Fibroblast of pulmonary artery (primary cell): ENCODE results near the gene AGFG1.

ENCODE experiments used
- DNase-seq: peaks from one replicate; pipeline ENCODE4 v3.0.0-alpha.2; 2010; ENCODE audit warnings: low read depth
- H3K4me3 ChIP-seq: replicated peaks from 2 replicates; pipeline ENCODE4 v1.5.1; 2011; ENCODE audit warnings: low read depth, mild to moderate bottlenecking, control low read depth, low read length, moderate library complexity
- CTCF ChIP-seq: IDR thresholded peaks from 2 replicates; pipeline ENCODE4 v1.5.1; 2011; ENCODE audit warnings: mild to moderate bottlenecking, control low read depth, low read length, inconsistent platforms; ENCODE audit errors: missing control alignments

Gene AGFG1

DNA sequence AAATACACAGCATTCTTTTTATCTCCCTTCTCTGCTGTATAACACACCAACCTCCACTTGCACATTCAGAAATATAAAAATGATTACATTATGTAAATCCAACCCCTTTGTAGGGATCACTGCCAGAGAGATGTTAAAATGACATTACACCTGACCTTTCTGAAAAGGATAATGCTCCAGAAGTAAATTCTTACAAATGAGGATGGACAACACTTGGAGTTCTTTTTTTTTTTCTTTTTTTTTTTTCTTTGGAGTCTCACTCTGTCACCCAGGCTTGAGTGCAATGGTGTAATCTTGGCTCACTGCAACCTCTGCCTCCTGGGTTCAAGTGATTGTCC, 20.3 kb upstream of the AGFG1 start:
- H3K4me3 ChIP-seq = no peak overlapping the region
- no peak for DNase-seq
- TF ChIP-seq CTCF = no peak

- no peak for TF ChIP-seq CTCF
- no peak for DNase-seq
- H3K4me3 ChIP-seq = no peak overlapping the region
These were observed 18.1 kb upstream of the AGFG1 start for GRCh38 chr2:227453810-227454209.

DNA sequence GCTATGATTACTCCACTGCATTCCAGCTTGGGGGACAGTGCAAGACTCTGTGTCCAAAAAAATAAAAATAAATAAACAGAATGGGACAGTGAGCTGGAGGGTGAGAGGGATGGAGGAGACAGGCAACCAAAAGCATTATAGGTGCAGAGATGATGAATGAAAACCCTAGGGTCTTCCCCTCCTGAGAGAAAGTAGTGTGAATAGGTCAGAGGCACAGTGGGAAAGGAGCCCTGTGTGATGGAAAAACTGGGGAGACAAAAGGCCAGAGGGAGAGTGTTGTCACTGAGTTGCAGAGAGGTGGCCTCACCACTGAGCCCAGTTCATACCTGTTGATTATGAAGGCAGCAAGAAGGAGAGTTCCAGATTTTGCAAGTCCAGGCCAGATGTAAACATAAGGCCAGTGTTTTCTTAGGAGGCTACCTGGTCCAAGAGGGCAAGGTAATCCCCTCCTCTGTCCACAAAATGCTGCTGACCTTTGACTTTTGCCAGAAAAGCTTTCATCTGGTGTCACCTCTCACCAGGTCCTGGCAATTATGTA, 17.6 kb upstream of the AGFG1 start:
- no peak for DNase-seq
- no peak for TF ChIP-seq CTCF
- H3K4me3 ChIP-seq = no peak overlapping the region

DNA sequence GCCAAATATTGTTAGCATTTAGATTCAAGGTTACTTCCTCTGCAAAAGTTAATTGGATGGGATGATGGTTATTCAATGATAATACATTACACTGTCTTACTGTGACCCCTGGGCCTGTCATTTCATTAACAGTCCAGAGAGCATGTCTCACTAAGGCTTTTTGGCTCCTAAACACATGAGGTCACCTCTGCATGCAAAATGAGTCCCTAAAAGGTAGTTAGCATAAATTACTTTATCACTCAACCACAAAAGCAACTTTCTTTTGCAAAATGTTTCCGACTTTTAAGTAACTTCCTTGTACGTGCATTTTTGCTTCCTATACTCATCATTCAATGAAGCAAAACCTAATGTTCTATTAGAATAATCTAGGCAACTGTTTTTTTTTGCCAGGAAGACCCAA, 16.8 kb upstream of the AGFG1 start:
- TF ChIP-seq CTCF = no peak
- no peak overlapping the region for H3K4me3 ChIP-seq
- DNase-seq = no peak

DNA sequence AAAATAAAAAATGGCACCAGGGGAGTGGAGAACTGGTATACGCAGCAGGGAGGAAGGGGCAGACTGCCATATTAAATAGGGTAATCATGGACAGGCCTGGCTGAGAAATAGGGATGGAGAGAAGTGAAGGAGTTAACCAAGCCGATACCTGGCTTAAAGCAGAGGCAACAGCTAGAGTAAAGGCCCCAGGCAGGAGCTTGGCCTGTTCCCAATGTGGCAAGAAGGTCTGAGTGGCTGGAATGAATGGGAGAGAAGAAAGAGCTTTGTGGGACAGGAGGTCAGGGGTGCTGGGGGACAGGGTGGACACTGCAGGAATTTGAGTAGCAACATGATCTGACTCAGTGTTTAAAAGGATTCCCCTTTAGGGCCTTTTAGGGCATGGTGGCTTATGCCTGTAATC, 15.9 kb upstream of the AGFG1 start:
- no peak overlapping the region for H3K4me3 ChIP-seq
- no peak for DNase-seq
- TF ChIP-seq CTCF = no peak

GRCh38 chr2:227456772-227457171, 15.2 kb upstream of the AGFG1 start:
- DNase-seq = no peak
- no peak overlapping the region for H3K4me3 ChIP-seq
- no peak for TF ChIP-seq CTCF

- no peak overlapping the region for H3K4me3 ChIP-seq
- DNase-seq = peak; percentile 84
- TF ChIP-seq CTCF = no peak
These were observed 11.9 kb upstream of the AGFG1 start for GRCh38 chr2:227460070-227460485.
